ENCODE data around the gene DYDC2. TPM values are rescaled to one million over a fixed set of nuclear protein-coding genes. Genes with fewer than 3 reads are reported as not detected.
"Not testable (repeated sequence)": the region's sequence is repeated elsewhere in the genome, so short reads cannot be mapped to it uniquely, and the experiment has no call there.

DYDC2 gene
- not detected in 2 replicates for total RNA-seq (2014; rRNA removed; shearing (Covaris generic))
- not detected in 2 replicates for polyA plus RNA-seq (2014; cell fraction: nucleus; rRNA removed)

- DNase-seq (ENCODE audit: extremely low read depth, low read depth): no peak
These were observed at the start of gene DYDC2, which contains the start of gene DYDC1 for GRCh38 chr10:80356563-80356988. DYDC2 (plus strand) TSS chr10:80356781; CDS start chr10:80362444, 5,663 bp downstream. DYDC1 (minus strand) TSS chr10:80356755; CDS start chr10:80352601, 4,154 bp downstream.

GRCh38 chr10:80313523-80313922, 43.1 kb upstream of the DYDC2 start:
- no peak for DNase-seq (ENCODE audit: extremely low read depth, low read depth)

- no peak for DNase-seq (ENCODE audit: extremely low read depth, low read depth)
These were observed 41.2 kb upstream of the DYDC2 start for GRCh38 chr10:80315391-80315790.

- no peak for DNase-seq (ENCODE audit: extremely low read depth, low read depth)
These were observed 37.8 kb upstream of the DYDC2 start for GRCh38 chr10:80318742-80319141.

- no peak for DNase-seq (ENCODE audit: extremely low read depth, low read depth)
These were observed 37.3 kb upstream of the DYDC2 start for GRCh38 chr10:80319318-80319717.

GRCh38 chr10:80319725-80320290, 36.8 kb upstream of the DYDC2 start:
- no peak for DNase-seq (ENCODE audit: extremely low read depth, low read depth)

GRCh38 chr10:80320377-80320776, 36.2 kb upstream of the DYDC2 start:
- no peak for DNase-seq (ENCODE audit: extremely low read depth, low read depth)

- no peak for DNase-seq (ENCODE audit: extremely low read depth, low read depth)
These were observed 35.4 kb upstream of the DYDC2 start for GRCh38 chr10:80321183-80321582.

- DNase-seq (ENCODE audit: extremely low read depth, low read depth): no peak
These were observed 34.4 kb upstream of the DYDC2 start for GRCh38 chr10:80322158-80322557.

- no peak for DNase-seq (ENCODE audit: extremely low read depth, low read depth)
These were observed 33.9 kb upstream of the DYDC2 start for GRCh38 chr10:80322711-80323110.

- no peak for DNase-seq (ENCODE audit: extremely low read depth, low read depth)
These were observed 33.3 kb upstream of the DYDC2 start for GRCh38 chr10:80323311-80323710.

- no peak for DNase-seq (ENCODE audit: extremely low read depth, low read depth)
These were observed 32.5 kb upstream of the DYDC2 start for GRCh38 chr10:80324086-80324485.

GRCh38 chr10:80324891-80325364, 31.7 kb upstream of the DYDC2 start:
- DNase-seq (ENCODE audit: extremely low read depth, low read depth): no peak

- DNase-seq (ENCODE audit: extremely low read depth, low read depth): no peak
These were observed 22.6 kb upstream of the DYDC2 start for GRCh38 chr10:80333983-80334382.

- no peak for DNase-seq (ENCODE audit: extremely low read depth, low read depth)
These were observed 12.3 kb upstream of the DYDC2 start for GRCh38 chr10:80344276-80344675.

GRCh38 chr10:80344912-80345311, 11.7 kb upstream of the DYDC2 start:
- no peak for DNase-seq (ENCODE audit: extremely low read depth, low read depth)

GRCh38 chr10:80350251-80350650, 6.3 kb upstream of the DYDC2 start:
- no peak for DNase-seq (ENCODE audit: extremely low read depth, low read depth)

- DNase-seq (ENCODE audit: extremely low read depth, low read depth): no peak
These were observed 5.4 kb upstream of the DYDC2 start for GRCh38 chr10:80351220-80351619.

GRCh38 chr10:80356989-80357850, 639 bp downstream of the DYDC2 start:
- no peak for DNase-seq (ENCODE audit: extremely low read depth, low read depth)

GRCh38 chr10:80357851-80358125, 1.2 kb downstream of the DYDC2 start:
- DNase-seq (ENCODE audit: extremely low read depth, low read depth): no peak

GRCh38 chr10:80358925-80359324, 2.3 kb downstream of the DYDC2 start:
- DNase-seq (ENCODE audit: extremely low read depth, low read depth): not testable (repeated sequence)

GRCh38 chr10:80359644-80360043, 3.1 kb downstream of the DYDC2 start:
- no peak for DNase-seq (ENCODE audit: extremely low read depth, low read depth)
